HG03066 (cell line): ENCODE measurements around the gene SUPT4H1.

Experiments
- ATAC-seq: cut with Tn5 transposase; IDR thresholded peaks from one replicate; pipeline ENCODE4 v1.9.1; 2021; ENCODE audit warnings: low read depth; ENCODE audit not compliant: unreplicated experiment

The SUPT4H1 gene

GRCh38 chr17:58365185-58365979 lies 13.4 kb upstream of the SUPT4H1 start:
- no peak for ATAC-seq

GRCh38 chr17:58364270-58364942 lies 12.4 kb upstream of the SUPT4H1 start:
- ATAC-seq = no peak

GRCh38 chr17:58363457-58364185 lies 11.6 kb upstream of the SUPT4H1 start:
- ATAC-seq = no peak

- no peak for ATAC-seq
Measured at GRCh38 chr17:58362368-58363014, 10.5 kb upstream of the SUPT4H1 start.

GRCh38 chr17:58360296-58361063 lies 8.5 kb upstream of the SUPT4H1 start:
- no peak for ATAC-seq

GRCh38 chr17:58358408-58359172 lies 6.6 kb upstream of the SUPT4H1 start:
- no peak for ATAC-seq

- no peak for ATAC-seq
Measured at GRCh38 chr17:58357312-58358297, 5.6 kb upstream of the SUPT4H1 start.

GRCh38 chr17:58356231-58356630 lies 4.2 kb upstream of the SUPT4H1 start:
- ATAC-seq = no peak

GRCh38 chr17:58354541-58355216 lies 2.7 kb upstream of the SUPT4H1 start:
- no peak for ATAC-seq

- ATAC-seq = no peak
Measured at GRCh38 chr17:58353389-58353825, 1.4 kb upstream of the SUPT4H1 start.

GRCh38 chr17:58352596-58353388 lies 791 bp upstream of the SUPT4H1 start:
- peak; percentile 10 for ATAC-seq

GRCh38 chr17:58351182-58351581 lies 819 bp downstream of the SUPT4H1 start:
- no peak for ATAC-seq

GRCh38 chr17:58348038-58348437 lies 4.0 kb downstream of the SUPT4H1 start:
- no peak for ATAC-seq

GRCh38 chr17:58345500-58345899 lies 6.5 kb downstream of the SUPT4H1 start:
- no peak for ATAC-seq

GRCh38 chr17:58344791-58345157 lies 7.2 kb downstream of the SUPT4H1 start:
- ATAC-seq = peak; percentile 49

- peak; percentile 86 for ATAC-seq
Measured at GRCh38 chr17:58344047-58344790, 7.8 kb downstream of the SUPT4H1 start.
